Neural cell (in vitro differentiated cells): Measurements from ENCODE around the gene CYP2A6. TPM values are rescaled to one million over a fixed set of nuclear protein-coding genes. Genes with fewer than 3 reads are reported as not detected.
"Not testable (repeated sequence)": the region's sequence is repeated elsewhere in the genome, so short reads cannot be mapped to it uniquely, and the experiment has no call there.

ENCODE experiments used
- H2AFZ ChIP-seq: fragments of 200-600, 300-800 bp; sonication (generic), shearing (Covaris generic); 2 replicates; pipeline ENCODE4 v1.6.0; 2014; ENCODE audit warnings: low read depth, mild to moderate bottlenecking, antibody characterized with exemption, low read length, moderate library complexity
- H3F3A ChIP-seq: fragments of 200-600 bp; shearing (Covaris generic); 2 replicates; pipeline ENCODE4 v1.6.1; 2016; ENCODE audit warnings: mild to moderate bottlenecking, moderate library complexity, mixed read lengths, antibody characterized with exemption, low read length; ENCODE audit not compliant: insufficient read depth, poor library complexity, severe bottlenecking
- H3K27ac ChIP-seq: fragments of 200-600, 300-800 bp; sonication (generic), shearing (Covaris generic); 2 replicates; pipeline ENCODE4 v1.5.1; 2014; ENCODE audit warnings: mild to moderate bottlenecking, low read length, moderate library complexity
- H3K27me3 ChIP-seq: fragments of 300-800, 200-600 bp; sonication (generic), shearing (Covaris generic); 2 replicates; pipeline ENCODE4 v1.6.0; 2014; ENCODE audit warnings: mild to moderate bottlenecking, low read depth, low read length, moderate library complexity; ENCODE audit not compliant: insufficient read depth
- H3K36me3 ChIP-seq: fragments of 300-800, 200-600 bp; sonication (generic), shearing (Covaris generic); 2 replicates; pipeline ENCODE4 v1.5.1; 2014; ENCODE audit warnings: mild to moderate bottlenecking, antibody characterized with exemption, low read length, moderate library complexity; ENCODE audit not compliant: insufficient read depth
- H3K4me2 ChIP-seq: fragments of 300-800, 200-600 bp; sonication (generic), shearing (Covaris generic); 2 replicates; pipeline ENCODE4 v1.6.0; 2014; ENCODE audit warnings: mild to moderate bottlenecking, low read length
- H3K4me3 ChIP-seq: fragments of 300-800, 200-600 bp; sonication (generic), shearing (Covaris generic); 2 replicates; pipeline ENCODE4 v1.5.1; 2014; ENCODE audit warnings: mild to moderate bottlenecking, low read length, moderate library complexity
- H3K79me2 ChIP-seq: fragments of 200-600 bp; shearing (Covaris generic); replicated peaks from 2 replicates; pipeline ENCODE4 v1.6.0; 2014; ENCODE audit warnings: mild to moderate bottlenecking, low read length, moderate library complexity; ENCODE audit not compliant: insufficient read depth
- H3K9ac ChIP-seq: fragments of 300-800, 200-600 bp; sonication (generic), shearing (Covaris generic); 2 replicates; pipeline ENCODE4 v1.6.1; 2016; ENCODE audit warnings: mild to moderate bottlenecking, low read length, mixed read lengths
- H3K9me2 ChIP-seq: fragments of 200-600 bp; shearing (Covaris generic); 2 replicates; pipeline ENCODE4 v1.6.1; 2016; ENCODE audit warnings: mild to moderate bottlenecking, low read length, mixed read lengths; ENCODE audit not compliant: insufficient read depth
- H3K9me3 ChIP-seq: fragments of 200-600, 300-800 bp; sonication (generic), shearing (Covaris generic); 2 replicates; pipeline ENCODE4 v1.6.1; 2016; ENCODE audit warnings: mild to moderate bottlenecking, mixed run types, low read length, moderate library complexity, mixed read lengths
- H4K20me1 ChIP-seq: fragments of 200-600 bp; shearing (Covaris generic); 2 replicates; pipeline ENCODE4 v1.6.1; 2016; ENCODE audit warnings: mild to moderate bottlenecking, mixed run types; ENCODE audit not compliant: insufficient read depth
- CTCF ChIP-seq: fragments of 450-650 bp; IDR thresholded peaks from 2 replicates; pipeline ENCODE4 v1.5.1; 2014; ENCODE audit warnings: antibody characterized with exemption, mild to moderate bottlenecking, moderate library complexity; ENCODE audit not compliant: poor library complexity, severe bottlenecking
- EP300 ChIP-seq: fragments of 450-650 bp; conservative IDR thresholded peaks from 2 replicates; pipeline ENCODE4 v1.6.1; 2014; ENCODE audit warnings: antibody characterized with exemption, mild to moderate bottlenecking, moderate library complexity; ENCODE audit not compliant: poor library complexity, severe bottlenecking
- EZH2 ChIP-seq: fragments of 200-600, 300-800 bp; shearing (Covaris generic), sonication (generic); IDR thresholded peaks from 2 replicates; pipeline ENCODE4 v1.6.1; 2014; ENCODE audit warnings: antibody characterized with exemption, low read length, borderline replicate concordance, mild to moderate bottlenecking; ENCODE audit not compliant: insufficient read depth, poor library complexity, severe bottlenecking
- MXI1 ChIP-seq: fragments of 450-650 bp; conservative IDR thresholded peaks from 2 replicates; pipeline ENCODE4 v1.6.1; 2014; ENCODE audit warnings: antibody characterized with exemption, mild to moderate bottlenecking; ENCODE audit not compliant: poor library complexity, severe bottlenecking
- POLR2AphosphoS5 ChIP-seq: IDR thresholded peaks from 2 replicates; pipeline ENCODE4 v1.6.1; 2012
- RAD21 ChIP-seq: fragments of 450-650 bp; conservative IDR thresholded peaks from 2 replicates; pipeline ENCODE4 v1.6.1; 2014; ENCODE audit warnings: antibody characterized with exemption, mild to moderate bottlenecking, moderate library complexity
- REST ChIP-seq: IDR thresholded peaks from 2 replicates; pipeline ENCODE4 v1.6.1; 2012; ENCODE audit warnings: borderline replicate concordance
- SMC3 ChIP-seq: fragments of 450-650 bp; conservative IDR thresholded peaks from 2 replicates; pipeline ENCODE4 v1.6.1; 2014; ENCODE audit warnings: antibody characterized with exemption, mild to moderate bottlenecking, moderate library complexity; ENCODE audit not compliant: poor library complexity
- TAF1 ChIP-seq: IDR thresholded peaks from 2 replicates; pipeline ENCODE4 v1.6.1; 2012; ENCODE audit warnings: low read depth
- polyA plus RNA-seq: library from polyadenylated mRNA; depleted of rRNA; stranded (reverse); fragments of >200 nt; gene quantifications from 2 replicates; pipeline ENCODE4 v1.2.3, GENCODE V29; 2014

Gene CYP2A6
- polyA plus RNA-seq, 1 donor from 2014 or later = not detected

GRCh38 chr19:40888191-40888590 lies 37.9 kb upstream of the CYP2A6 start:
- H3K36me3 ChIP-seq = no peaks in the 10 kb centered on the region
- no peaks in the 10 kb centered on the region for H3K9me3 ChIP-seq
- H2AFZ ChIP-seq = no peak overlapping the region
- no peaks in the 10 kb centered on the region for H4K20me1 ChIP-seq
- no peaks in the 10 kb centered on the region for H3F3A ChIP-seq
- no peak for TF ChIP-seq EP300
- no peak for TF ChIP-seq POLR2AphosphoS5
- TF ChIP-seq RAD21 = no peak
- no peak for TF ChIP-seq CTCF
- no peak for TF ChIP-seq EZH2
- TF ChIP-seq TAF1 = no peak
- no peak for TF ChIP-seq MXI1
- no peak for TF ChIP-seq SMC3
- no peak for TF ChIP-seq REST
- H3K9me2 ChIP-seq = no peaks in the 10 kb centered on the region
- no peaks in the 10 kb centered on the region for H3K79me2 ChIP-seq
- H3K27me3 ChIP-seq = no peaks in the 10 kb centered on the region
- H3K4me3 ChIP-seq = no peak overlapping the region
- H3K27ac ChIP-seq = no peak overlapping the region
- H3K9ac ChIP-seq = no peak overlapping the region
- H3K4me2 ChIP-seq = no peak overlapping the region

- not testable (repeated sequence) for H3K36me3 ChIP-seq, H3K4me3 ChIP-seq, H3K4me2 ChIP-seq, H2AFZ ChIP-seq, H3K79me2 ChIP-seq, H4K20me1 ChIP-seq, H3K27ac ChIP-seq, H3K9me2 ChIP-seq, H3K9me3 ChIP-seq, H3K9ac ChIP-seq, H3K27me3 ChIP-seq, H3F3A ChIP-seq
Measured at GRCh38 chr19:40884187-40884931, 34.1 kb upstream of the CYP2A6 start.

- not testable (repeated sequence) for H3K4me3 ChIP-seq, H3K9ac ChIP-seq, H3K27me3 ChIP-seq, H3K9me3 ChIP-seq, H2AFZ ChIP-seq, H3K9me2 ChIP-seq, H3K27ac ChIP-seq, H3K36me3 ChIP-seq, H3K4me2 ChIP-seq, H4K20me1 ChIP-seq, H3K79me2 ChIP-seq, H3F3A ChIP-seq
Measured at GRCh38 chr19:40882062-40882461, 31.8 kb upstream of the CYP2A6 start, which contains the start of gene CYP2A7. Gene CYP2A7, minus strand, starts transcription at chr19:40882231. Its CDS starts 21 bp downstream, at chr19:40882210.

GRCh38 chr19:40879349-40879748 lies 29.1 kb upstream of the CYP2A6 start:
- not testable (repeated sequence) for H4K20me1 ChIP-seq, H3F3A ChIP-seq, H3K27ac ChIP-seq, H3K79me2 ChIP-seq, H3K9me2 ChIP-seq, H3K9ac ChIP-seq, H3K9me3 ChIP-seq, H3K4me3 ChIP-seq, H3K27me3 ChIP-seq, H3K36me3 ChIP-seq, H3K4me2 ChIP-seq, H2AFZ ChIP-seq

- not testable (repeated sequence) for H4K20me1 ChIP-seq, H3K27me3 ChIP-seq, H3F3A ChIP-seq, H3K79me2 ChIP-seq, H3K27ac ChIP-seq, H3K9ac ChIP-seq, H3K4me3 ChIP-seq, H2AFZ ChIP-seq, H3K4me2 ChIP-seq, H3K9me2 ChIP-seq, H3K36me3 ChIP-seq, H3K9me3 ChIP-seq
Measured at GRCh38 chr19:40875526-40875951, 25.3 kb upstream of the CYP2A6 start.
